ENCODE measurements around the gene AFAP1.

AFAP1 gene, protein sequence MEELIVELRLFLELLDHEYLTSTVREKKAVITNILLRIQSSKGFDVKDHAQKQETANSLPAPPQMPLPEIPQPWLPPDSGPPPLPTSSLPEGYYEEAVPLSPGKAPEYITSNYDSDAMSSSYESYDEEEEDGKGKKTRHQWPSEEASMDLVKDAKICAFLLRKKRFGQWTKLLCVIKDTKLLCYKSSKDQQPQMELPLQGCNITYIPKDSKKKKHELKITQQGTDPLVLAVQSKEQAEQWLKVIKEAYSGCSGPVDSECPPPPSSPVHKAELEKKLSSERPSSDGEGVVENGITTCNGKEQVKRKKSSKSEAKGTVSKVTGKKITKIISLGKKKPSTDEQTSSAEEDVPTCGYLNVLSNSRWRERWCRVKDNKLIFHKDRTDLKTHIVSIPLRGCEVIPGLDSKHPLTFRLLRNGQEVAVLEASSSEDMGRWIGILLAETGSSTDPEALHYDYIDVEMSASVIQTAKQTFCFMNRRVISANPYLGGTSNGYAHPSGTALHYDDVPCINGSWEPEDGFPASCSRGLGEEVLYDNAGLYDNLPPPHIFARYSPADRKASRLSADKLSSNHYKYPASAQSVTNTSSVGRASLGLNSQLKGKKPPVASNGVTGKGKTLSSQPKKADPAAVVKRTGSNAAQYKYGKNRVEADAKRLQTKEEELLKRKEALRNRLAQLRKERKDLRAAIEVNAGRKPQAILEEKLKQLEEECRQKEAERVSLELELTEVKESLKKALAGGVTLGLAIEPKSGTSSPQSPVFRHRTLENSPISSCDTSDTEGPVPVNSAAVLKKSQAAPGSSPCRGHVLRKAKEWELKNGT

DNA sequence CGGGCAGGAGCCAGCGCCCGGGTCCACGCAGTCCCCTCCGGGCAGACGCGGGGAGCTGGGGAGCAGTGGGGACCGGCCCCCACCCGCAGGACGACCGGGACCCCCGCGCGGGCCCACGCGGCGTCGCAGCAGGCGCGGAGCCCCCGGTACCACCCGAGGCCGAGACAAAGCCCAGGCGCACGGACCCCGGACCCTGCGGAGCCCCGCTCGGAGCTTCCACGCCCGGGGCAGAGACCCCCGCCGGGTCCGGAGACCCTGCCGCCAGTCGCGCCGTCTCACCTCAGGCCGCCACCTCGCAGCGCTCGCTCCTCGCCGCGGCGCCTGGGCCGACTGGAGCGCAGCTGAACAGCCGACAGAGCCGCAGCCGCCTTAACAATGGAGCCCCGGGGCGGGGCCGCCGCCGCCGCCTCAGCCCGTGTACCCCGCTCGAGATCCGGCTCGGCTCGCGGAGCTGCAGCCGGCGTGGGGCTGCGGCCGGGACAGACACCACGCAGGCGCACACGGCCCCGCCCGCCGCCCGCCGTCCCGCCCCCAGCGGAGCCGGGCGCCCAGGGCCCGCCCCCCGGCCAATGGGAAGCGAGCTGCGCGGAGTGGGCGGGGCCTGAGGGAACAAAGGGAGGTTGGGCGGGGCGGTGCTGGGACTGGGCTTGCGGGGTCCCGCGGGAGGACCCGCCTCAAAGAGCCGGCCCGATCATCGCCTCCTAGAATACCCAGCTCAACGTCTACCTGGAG lies at the start of gene AFAP1:
AFAP1 (minus strand) TSS at position 485 of the 732 bp plus-strand sequence. CDS start 67,783 bp downstream, outside the sequence.
- DNase-seq: peak; percentile 89 to 91

DNA sequence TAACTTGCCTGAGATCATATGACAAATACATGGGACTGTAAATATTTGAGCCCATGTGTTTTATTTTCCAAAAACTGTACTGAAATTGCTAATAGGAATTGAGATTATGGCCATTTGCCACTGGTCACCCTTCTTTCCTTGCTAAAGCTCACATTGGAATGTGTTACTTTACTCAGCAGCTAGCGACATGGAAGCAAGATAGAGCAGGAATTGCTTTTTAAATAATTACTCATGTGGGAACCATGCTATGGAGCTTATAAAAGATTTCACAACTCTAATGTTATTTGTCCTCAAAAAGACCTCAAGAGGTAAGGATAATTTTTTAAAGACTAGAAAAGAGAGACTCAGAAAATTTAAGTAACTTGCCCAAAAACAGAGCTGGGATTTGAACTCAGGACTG lies 48.8 kb upstream of the AFAP1 start:
- no peak for DNase-seq

DNA sequence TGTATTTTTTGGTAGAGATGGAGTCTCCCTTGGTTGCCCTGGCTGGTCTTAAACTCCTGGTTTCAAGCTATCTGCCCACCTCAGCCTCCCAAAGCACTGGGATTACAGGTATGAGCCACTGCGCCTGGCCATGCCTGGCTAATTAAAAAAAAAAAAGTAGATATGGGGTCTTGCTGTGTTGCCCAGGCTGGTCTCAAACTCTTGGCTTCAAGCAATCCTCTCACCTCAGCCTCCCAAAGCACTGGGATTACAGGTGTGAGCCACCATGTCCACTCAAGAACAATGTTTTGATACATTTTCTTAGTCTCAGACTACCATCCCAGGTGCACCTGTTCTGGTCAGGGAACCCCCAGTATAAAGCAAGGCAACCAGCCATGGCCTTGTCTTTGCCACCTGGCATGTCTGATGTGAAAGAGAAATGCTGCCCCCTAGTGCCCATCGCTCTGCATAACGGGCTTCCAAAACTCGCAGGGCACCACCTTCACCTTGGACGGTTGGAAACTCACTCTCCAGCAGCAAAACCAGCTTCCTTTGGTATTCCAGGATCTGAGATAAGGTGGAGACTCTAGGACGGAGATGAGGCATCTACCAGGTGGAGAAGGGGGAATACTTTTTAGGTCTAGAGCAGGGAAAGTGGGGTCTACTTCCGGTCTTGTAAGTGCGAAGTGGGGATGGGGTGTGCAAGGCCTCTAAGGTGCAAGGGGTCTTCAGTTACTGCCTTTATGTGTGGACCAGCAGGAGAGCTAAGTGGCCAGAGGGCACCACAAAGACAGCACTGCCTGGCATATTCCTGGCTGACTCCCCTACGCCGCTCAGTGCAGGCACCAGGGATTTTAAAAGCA lies 47.7 kb upstream of the AFAP1 start:
- peak; percentile 70 to 81 for DNase-seq

DNA sequence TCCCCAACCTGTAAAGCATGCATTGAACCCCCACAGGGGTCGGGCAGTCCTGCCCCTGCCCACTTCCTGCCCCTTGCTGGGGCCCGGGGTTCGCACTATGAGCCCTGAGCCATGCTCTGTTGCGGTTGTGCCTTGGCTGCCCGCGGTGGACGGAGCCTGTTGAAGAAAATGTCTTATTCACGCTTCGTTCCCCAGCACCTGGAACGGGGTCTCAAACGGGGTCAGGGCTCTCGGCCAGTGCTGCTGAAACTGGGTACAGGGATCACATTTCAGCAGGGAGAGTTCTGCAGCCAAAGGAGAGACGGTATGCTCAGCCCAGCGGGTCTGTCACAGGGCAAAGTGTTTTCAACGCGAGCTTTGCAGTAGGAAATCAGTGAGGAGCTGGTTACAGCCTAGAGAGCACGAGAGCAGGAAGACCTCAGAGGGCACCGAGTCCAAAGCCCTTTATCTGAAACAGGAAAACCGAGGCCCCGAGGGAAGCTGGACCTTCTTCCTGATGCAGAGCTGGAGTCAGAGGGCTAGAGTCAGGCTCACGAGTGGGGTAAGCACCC lies 46.3 kb upstream of the AFAP1 start:
- no peak for DNase-seq

DNA sequence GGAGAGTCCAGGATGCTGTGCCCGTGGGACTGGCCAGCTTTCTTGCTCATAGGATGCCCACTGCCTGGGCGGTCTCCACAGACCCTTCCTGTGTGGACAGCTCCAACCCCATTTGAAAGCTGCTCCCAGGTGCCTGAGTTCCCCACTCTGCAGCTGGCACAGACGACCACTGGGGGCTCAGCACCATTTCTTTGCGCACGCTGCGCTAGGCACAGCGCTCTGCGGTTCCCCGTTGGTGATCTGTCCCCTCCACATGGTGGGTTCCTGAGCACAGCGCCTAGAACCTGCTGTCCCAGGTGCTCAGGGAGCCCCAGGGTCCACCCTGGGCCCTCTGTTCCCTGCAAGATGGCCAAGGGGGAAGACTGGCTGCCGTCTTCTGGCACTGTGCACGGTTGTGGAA lies 45.4 kb upstream of the AFAP1 start:
- no peak for DNase-seq

DNA sequence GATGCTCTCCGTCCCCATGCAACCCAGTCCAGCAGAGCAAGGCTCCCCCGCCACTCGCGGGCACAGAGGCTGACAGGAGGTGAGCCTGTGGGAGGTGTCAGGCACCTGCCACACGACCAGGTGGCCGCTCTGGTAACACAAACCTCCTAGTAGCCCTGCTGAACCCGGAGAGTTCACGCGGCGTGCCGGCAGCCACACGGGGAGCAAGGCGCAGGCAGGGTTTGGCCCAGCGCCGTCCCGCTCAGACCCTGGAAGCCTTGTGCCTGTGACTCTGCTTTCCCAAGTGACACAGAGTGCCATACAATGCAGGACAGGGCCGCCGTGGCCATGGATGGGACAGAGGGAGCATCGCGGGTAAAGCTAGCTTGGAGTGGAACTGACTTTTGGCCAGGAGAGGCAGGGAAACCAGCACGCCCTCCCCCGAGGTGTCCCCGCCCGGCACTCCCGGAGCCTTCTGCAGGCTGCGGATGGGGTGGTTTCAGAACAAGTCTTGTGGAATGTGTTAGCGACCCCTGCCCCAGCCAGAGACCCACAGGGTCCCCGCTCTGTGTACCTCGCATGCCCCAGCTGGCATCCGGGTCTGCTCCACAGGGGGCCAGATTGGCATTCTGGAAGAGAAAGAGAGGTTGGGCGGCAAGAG lies 44.7 kb upstream of the AFAP1 start:
- no peak for DNase-seq

DNA sequence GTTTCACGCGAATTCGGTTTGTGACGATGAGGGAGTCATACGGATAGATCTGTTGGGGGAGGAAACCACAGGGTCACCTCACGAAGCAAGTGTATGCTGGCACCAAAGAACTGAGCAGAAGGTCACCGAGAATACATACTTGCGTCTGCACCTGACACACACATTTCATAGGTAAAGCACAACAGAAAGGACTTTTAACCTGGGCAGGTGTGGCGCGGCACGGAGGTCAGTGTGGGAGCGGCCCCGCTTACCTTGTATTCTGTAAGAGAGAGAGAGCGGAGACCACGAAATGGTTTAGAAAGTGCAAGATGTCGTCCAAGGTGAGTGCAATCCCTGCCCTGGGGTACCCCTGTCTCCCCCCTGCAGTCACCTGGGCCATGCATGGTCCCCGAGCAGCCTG lies 43.6 kb upstream of the AFAP1 start:
- DNase-seq: no peak

DNA sequence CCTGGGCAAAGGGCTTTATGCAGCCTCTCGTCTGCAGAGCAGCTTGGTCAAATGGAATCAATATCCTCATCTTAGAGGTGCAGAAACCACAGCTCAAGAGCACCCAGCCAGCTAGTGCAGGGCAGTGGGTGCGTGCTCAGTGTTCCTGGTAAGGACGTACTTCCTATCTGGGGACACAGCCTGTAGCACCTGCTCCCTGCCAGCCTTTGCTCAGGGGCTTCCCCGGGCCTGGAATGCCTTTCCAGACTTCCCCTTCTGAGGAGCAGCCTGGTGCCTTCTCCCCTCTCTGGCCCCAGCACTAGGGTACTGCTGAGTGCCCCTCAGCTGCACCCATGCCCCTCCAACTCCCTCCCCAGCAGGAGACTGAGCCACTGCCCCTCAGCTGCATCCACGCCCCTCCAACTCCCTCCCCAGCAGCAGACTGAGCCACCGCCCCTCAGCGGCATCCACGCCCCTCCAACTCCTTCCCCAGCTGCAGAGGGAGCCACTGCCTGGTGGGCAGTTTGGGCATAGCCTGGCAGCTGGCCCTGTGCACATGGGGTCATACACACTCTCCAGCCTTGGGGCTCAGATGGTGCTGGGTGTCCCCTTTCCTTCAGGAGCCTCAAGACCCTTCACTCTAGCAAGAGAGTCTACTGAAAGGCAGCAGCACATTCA lies 42.2 kb upstream of the AFAP1 start:
- DNase-seq: no peak

DNA sequence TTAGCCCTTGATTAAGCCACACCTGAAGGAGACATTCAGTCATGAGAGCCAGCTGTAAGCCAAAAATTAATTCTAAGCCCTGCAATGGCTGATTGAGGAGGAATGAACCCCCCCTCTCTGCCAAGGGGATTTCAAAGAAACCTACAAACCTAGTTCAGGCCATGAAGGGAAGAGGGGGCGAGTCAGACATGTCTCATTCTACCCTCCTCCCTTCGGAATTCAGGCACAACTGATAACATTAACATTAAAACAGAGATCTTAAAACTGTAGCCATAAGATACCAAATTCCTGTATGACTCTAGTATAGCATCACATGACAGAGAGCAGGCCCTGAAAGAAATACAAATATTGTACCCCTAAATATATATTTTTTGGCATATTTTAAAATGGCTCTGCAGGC lies 40.4 kb upstream of the AFAP1 start:
- no peak for DNase-seq

DNA sequence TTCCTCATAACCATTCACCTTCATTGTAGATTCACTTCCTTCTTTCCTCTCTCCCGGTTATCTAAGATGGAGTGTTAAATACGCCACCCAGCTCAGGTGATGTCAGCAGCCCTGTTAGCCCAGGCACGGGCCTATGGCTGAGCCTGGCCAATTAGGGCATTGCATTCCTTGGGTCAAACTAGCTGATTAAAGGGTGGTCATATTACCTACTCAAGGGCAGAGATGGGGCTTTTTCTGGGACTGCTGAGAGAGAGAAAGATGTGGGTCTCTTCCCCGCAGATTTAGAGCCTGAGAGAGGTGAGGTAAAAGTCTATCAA lies 39.9 kb upstream of the AFAP1 start:
- no peak for DNase-seq

DNA sequence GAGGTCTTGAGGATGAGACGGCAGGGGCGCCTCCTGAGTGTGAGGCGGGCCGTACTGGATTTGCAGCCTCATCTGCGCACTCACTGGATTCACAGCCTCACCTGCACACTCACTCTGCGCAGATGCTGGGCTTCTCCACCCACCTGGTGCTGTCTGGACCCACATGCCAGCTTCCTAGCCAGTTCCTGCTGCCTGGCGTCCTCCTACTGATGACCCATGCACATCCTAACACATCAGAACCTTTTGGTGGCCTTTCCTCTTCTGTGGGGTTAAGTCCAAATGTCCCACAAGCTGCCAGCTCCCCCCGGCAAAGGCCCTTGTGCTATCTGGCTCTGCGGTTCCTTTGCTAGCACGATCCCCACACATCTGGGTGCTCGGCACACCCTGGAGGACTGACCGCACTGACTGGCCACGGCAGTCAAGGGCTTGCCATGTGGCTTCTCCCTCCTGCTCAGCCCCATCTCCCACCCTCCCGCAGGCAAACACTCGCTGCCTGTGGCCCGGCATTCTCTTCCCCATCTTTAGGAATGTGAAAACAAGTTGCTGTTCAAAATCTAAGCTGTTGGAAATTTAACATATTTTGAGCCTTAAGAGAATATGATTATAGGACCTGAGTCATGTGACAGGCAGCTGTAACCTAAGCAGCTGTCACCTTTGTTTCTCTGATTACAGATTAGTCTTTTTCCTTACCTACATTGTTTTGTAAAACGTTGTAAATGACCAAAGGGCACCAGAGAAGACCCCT lies 39.4 kb upstream of the AFAP1 start:
- no peak for DNase-seq

DNA sequence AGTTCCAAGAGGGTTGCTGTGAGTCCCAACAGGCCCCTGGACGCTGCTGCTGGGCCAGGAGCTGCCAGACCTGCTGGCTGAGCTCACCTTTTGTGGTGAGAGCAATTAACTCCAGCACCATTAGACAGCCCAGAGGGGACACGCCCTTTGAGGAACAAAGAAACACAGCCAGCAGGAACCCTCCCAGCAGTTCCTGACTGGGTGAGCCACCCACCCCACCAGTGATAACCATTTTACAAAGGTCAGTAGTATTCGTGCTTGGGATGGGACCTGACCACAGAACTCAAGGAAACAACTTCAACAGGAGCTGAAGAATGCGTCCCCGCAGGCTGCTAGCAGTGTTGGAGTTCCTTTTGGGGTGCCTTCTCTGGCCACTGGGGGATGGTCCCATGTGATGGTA lies 38.8 kb upstream of the AFAP1 start:
- no peak for DNase-seq

DNA sequence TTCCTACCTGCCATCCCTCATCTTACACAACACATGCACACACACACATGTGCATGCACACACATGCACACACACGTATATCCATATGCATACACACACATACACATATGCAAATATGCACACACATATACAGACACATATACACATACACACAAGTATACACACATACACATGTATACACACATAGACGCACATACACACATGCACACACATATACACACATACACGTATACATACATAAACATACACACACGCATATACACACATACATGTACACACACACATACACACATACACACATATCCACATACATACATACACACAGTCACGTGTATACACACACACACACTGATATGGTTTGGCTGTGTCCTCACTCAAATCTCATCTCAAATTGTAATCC lies 37.0 kb upstream of the AFAP1 start:
- no peak for DNase-seq

DNA sequence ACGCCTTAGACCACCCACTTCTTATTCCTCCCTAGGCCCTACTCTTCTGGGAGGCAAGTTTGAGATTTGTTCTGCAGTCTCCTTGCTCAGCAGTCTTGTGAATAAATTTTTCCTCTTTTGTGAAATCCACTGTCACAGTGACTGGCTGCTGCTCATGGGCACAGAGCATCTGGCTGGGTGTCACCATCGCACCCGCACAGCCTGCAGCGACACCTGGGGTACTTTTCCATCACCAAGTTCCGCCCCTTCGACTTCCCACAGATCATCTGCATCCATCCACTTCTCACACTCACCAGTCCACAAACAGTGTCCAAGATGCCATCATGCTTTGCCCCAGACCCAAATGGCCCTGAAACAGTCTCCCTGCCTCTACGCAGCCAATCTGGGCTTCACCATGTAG lies 36.4 kb upstream of the AFAP1 start:
- no peak for DNase-seq

DNA sequence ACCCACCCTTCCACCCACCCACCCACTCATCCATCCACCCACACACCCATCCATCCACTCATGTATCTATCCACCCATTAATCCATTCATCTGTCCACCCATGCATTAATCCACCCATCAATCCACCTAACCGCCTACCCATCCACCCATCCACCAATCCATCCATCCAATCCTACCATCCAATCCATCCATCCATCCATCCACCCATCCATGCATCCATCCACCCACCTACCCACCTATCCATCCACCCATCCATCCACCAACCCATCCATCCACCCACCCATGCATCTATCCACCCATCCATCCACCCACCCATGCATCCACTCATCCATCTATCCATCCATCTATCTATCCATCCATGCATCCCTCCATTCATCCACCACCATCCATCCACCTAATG lies 34.8 kb upstream of the AFAP1 start:
- DNase-seq: no peak

DNA sequence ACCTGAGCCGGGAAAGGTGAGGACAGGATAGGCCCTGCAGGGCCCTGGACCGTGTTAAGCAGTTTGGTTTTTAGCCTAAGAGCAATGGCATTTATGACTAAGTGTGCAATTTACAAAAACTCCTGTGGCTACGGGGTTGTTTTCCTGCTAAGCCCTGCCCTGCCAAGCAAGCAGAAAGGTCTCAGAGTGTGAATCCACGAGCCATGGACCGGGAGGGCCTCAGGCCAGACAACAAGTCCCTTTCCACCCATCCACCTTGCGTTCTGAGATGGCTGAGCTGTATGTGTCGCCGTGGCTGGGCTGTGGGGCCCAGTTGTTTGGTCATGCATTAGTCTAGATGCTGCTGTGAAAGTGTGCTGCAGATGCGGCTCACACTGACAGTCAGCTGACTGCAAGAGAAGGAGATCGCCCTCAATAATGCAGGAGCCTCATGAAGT lies 33.9 kb upstream of the AFAP1 start:
- DNase-seq: no peak

DNA sequence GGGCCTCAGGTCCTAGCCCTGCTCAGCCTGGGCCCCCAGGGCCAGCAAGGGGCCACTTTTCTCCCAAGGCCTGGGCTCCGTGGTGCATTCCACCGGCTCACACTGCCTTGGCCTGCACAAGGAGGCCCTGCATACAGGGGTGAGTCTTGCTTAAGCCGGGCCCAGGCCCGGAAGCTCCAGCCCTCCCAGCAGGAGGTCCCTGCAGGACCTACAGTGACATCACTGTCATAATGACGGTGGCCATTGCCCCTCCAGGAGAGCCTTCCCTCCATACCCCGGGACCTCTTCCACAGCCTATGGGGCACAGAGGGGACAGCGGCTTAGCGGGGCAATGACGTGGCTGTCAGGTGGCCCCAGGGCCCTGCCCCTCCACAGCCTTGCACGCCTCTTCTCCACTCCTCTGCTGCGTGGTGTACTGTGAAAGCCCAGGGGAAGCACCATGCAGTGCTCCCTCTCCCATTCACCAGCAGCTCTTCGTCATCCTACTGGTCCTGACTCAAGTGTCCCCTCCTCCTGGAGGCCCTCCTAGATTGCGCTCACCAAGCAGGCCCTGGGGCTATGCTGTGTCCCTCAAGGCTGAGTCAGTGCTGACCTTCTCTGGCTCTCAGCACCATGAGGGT lies 32.3 kb upstream of the AFAP1 start:
- no peak for DNase-seq

DNA sequence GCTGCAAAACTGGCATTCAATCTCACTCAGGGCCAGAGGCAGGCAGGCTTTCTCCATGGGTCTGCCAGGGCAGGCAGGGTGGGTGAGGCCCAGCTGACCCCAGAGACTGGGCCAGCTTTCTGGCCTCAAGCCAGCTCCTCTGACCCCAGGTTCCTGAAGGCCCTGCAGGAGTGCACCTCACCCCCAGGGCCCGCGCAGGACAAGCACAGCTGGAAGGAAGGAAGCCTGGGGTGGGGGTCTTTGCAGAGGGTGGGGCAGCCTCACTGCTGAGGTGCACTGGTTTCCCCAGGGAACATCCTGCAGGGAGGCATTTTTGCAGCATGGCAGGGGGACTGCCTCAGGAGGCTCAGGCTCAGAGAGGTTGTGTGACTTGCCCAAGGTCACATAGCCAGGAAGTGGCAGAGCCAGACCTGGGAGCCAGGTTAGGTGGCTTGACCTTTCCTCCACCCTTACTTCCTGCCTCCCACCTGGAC lies 31.5 kb upstream of the AFAP1 start:
- no peak for DNase-seq

DNA sequence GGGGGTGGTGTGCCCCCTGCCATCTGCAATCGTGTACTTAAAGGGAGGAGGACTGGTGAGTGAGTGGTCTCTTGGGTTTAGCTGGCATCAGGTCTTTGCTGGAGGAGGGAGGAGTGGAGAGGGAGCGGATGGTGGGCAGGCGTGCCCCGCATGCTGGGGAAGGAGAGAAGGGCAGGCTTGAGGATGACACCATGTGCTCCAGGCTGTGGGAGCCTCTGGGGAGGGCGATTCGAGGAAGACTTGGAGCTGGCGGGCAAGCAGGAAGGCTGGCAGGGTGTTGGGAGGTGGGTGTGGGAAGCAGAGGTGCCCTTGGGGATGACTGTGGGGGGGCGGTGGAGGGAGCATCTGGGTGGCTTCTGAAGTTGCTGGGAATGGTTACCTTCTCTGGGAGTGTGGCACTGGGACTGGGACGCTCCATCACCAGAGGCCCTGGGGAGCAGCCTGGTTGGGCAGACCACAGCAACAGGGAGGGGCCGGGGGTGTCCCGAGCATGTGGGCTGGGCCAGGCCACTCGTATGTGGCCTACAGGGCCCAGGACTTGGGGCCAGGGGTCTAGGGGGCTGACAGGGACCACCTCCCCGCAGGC lies 30.8 kb upstream of the AFAP1 start:
- no peak for DNase-seq
